Endothelial cell of umbilical vein (primary cell): ENCODE results near the gene CCDC80. TPM values are rescaled to one million over a fixed set of nuclear protein-coding genes. Genes with fewer than 3 reads are reported as not detected.

Experiments used
- BruUV-seq: library from RNA; stranded (reverse); fragments of 400-500 nt; replicated peaks from 2 replicates; lab custom pipeline; 2021; lab: Mats Ljungman, UMichigan
- CTCF ChIA-PET: fragments of 300-600, 350-600 bp; sonication (Branson Sonifier 250); formaldehyde crosslinking; loops from one replicate; lab custom pipeline; 2021; ENCODE audit warnings: antibody characterized with exemption, inconsistent platforms; lab: Charles Lee
- POLR2A ChIA-PET: fragments of 300-600, 350-600 bp; sonication (Branson Sonifier 250); formaldehyde crosslinking; loops from one replicate; lab custom pipeline; 2021; ENCODE audit warnings: antibody characterized with exemption, inconsistent platforms; lab: Charles Lee
- DNase-seq: peaks from one replicate; pipeline ENCODE4 v3.0.0-alpha.2; 2011; ENCODE audit warnings: low read depth, low spot score
- FAIRE-seq: peaks from 2 replicates; lab custom pipeline; 2011; peaks lifted over from hg19 to GRCh38; lab: Jason Lieb, UNC
- H2AFZ ChIP-seq: 2 replicates; pipeline ENCODE4 v1.6.0; 2012; ENCODE audit warnings: low read depth, low read length, control low read depth, inconsistent platforms
- H3K27ac ChIP-seq: 2 replicates; pipeline ENCODE4 v1.5.1; 2011; ENCODE audit warnings: low read depth, mild to moderate bottlenecking, control low read depth, low read length, moderate library complexity; ENCODE audit not compliant: insufficient read depth
- H3K27me3 ChIP-seq, 2 experiments: 2 replicates each; pipeline versions ENCODE4 v1.6.0 to v1.6.1; 2011; ENCODE audit warnings: low read length in 2 of 2, mixed read lengths in 1 of 2; ENCODE audit not compliant: control insufficient read depth in 2 of 2, insufficient read depth in 2 of 2
- H3K36me3 ChIP-seq, 2 experiments: 2 replicates in 1 of 2; 3 replicates in 1 of 2; pipeline ENCODE4 v1.5.1; 2011; ENCODE audit warnings: low read length in 2 of 2, mild to moderate bottlenecking in 1 of 2, moderate library complexity in 1 of 2; ENCODE audit not compliant: control insufficient read depth in 2 of 2, insufficient read depth in 2 of 2; ENCODE audit errors: extremely low read depth in 1 of 2
- H3K4me1 ChIP-seq: 3 replicates; pipeline ENCODE4 v1.5.1; 2011; ENCODE audit warnings: mild to moderate bottlenecking, low read length; ENCODE audit not compliant: control insufficient read depth, insufficient read depth; ENCODE audit errors: extremely low read depth
- H3K4me2 ChIP-seq: 2 replicates; pipeline ENCODE4 v1.6.1; 2011; ENCODE audit warnings: low read length, control low read depth, mixed read lengths; ENCODE audit not compliant: insufficient read depth
- H3K4me3 ChIP-seq, 3 experiments: fragments of 200-600 bp in 1 of 3; sonication (generic), shearing (Covaris generic) in 1 of 3; replicated peaks in 1 of 3; 2 replicates each; pipeline ENCODE4 v1.5.1; 2011 to 2016; ENCODE audit warnings: control low read depth in 3 of 3, low read length in 3 of 3, mild to moderate bottlenecking in 2 of 3, inconsistent platforms in 1 of 3, low read depth in 1 of 3, moderate library complexity in 1 of 3; ENCODE audit not compliant: insufficient read depth in 1 of 3
- H3K79me2 ChIP-seq: 2 replicates; pipeline ENCODE4 v1.6.0; 2012; ENCODE audit warnings: low read length, inconsistent platforms; ENCODE audit not compliant: control insufficient read depth, insufficient read depth
- H3K9ac ChIP-seq: replicated peaks from 2 replicates; pipeline ENCODE3; 2011; ENCODE audit warnings: low read length, control low read depth; ENCODE audit not compliant: insufficient read depth; ENCODE audit errors: extremely low read depth
- H3K9me1 ChIP-seq: replicated peaks from 3 replicates; pipeline ENCODE4 v1.6.0; 2011; ENCODE audit warnings: mild to moderate bottlenecking, low read length; ENCODE audit not compliant: control insufficient read depth, insufficient read depth; ENCODE audit errors: extremely low read depth
- H3K9me3 ChIP-seq: replicated peaks from 2 replicates; pipeline ENCODE4 v1.5.1; 2012; ENCODE audit warnings: low read length, inconsistent platforms; ENCODE audit not compliant: control insufficient read depth, insufficient read depth
- H4K20me1 ChIP-seq: replicated peaks from 2 replicates; pipeline ENCODE3; 2011; ENCODE audit warnings: mild to moderate bottlenecking, low read length; ENCODE audit not compliant: control insufficient read depth, insufficient read depth; ENCODE audit errors: extremely low read depth
- EZH2 ChIP-seq: IDR thresholded peaks from 2 replicates; pipeline ENCODE4 v1.6.1; 2012; ENCODE audit warnings: borderline replicate concordance, low read depth, mild to moderate bottlenecking, moderate library complexity, low read length, inconsistent platforms; ENCODE audit not compliant: severe bottlenecking
- FOS ChIP-seq: IDR thresholded peaks from 2 replicates; pipeline ENCODE4 v1.6.1; 2011; ENCODE audit warnings: mild to moderate bottlenecking, low read length, moderate library complexity, borderline replicate concordance; ENCODE audit not compliant: insufficient read depth
- GATA2 ChIP-seq: IDR thresholded peaks from 2 replicates; pipeline ENCODE4 v1.7.0; 2011; ENCODE audit warnings: low read depth, mild to moderate bottlenecking, moderate library complexity, mixed read lengths, low read length; ENCODE audit not compliant: insufficient read length, insufficient read depth
- JUN ChIP-seq: IDR thresholded peaks from 2 replicates; pipeline ENCODE4 v1.6.1; 2011; ENCODE audit warnings: borderline replicate concordance, low read depth; ENCODE audit not compliant: insufficient read length, insufficient read depth
- MYC ChIP-seq: IDR thresholded peaks from one replicate; pipeline ENCODE4 v1.6.1; 2011; ENCODE audit warnings: mild to moderate bottlenecking, low read depth, low read length
- POLR2A ChIP-seq: IDR thresholded peaks from 2 replicates; pipeline ENCODE4 v1.6.1; 2012; ENCODE audit warnings: low read depth, mild to moderate bottlenecking, control low read depth, low read length
- POLR2AphosphoS5 ChIP-seq: IDR thresholded peaks from 2 replicates; pipeline ENCODE4 v1.6.1; 2012; ENCODE audit warnings: low read depth, mild to moderate bottlenecking, control low read depth, low read length, moderate library complexity; ENCODE audit not compliant: insufficient read depth
- dilution Hi-C: fragments of 300-500 bp; cut with MboI; formaldehyde crosslinking; loops from one replicate; pipeline ENCODE4 v1.15.0; 2019; ENCODE audit warnings: low sequenced_read_pairs; ENCODE audit not compliant: extremely low pct_ligation_motif_present
- intact Hi-C: fragments of 100-400 bp; cut with micrococcal nuclease; formaldehyde crosslinking; loops from one replicate; pipeline ENCODE4 v1.10.0; 2022
- polyA plus RNA-seq, 4 experiments: library from polyadenylated mRNA; depleted of rRNA in 3 of 4; stranded (reverse) in 3 of 4; unstranded in 1 of 4; fragments of >200 nt; gene quantifications; 2 replicates each; pipeline versions ENCODE4 v1.2.1 to v1.2.3, GENCODE V29; 2011 to 2012; ENCODE audit warnings: missing spikeins in 1 of 4
- total RNA-seq: library from RNA; stranded (reverse); gene quantifications from 2 replicates; pipeline ENCODE4 v1.2.3, GENCODE V29; 2021
- TF ChIP-seq, protein P1 (sequence below), 2 donors: IDR thresholded peaks; 1 replicate in 1 of 2; 2 replicates in 1 of 2; pipeline ENCODE4 v1.5.1; 2011; ENCODE audit warnings: low read length in 2 of 2, mild to moderate bottlenecking in 2 of 2, moderate library complexity in 2 of 2, control low read depth in 1 of 2, inconsistent platforms in 1 of 2, low read depth in 1 of 2; ENCODE audit not compliant: insufficient read depth in 1 of 2; ENCODE audit errors: extremely low read depth in 1 of 2
- TF ChIP-seq, protein P2 (sequence below): IDR thresholded peaks from 2 replicates; pipeline ENCODE4 v1.6.1; 2011; ENCODE audit not compliant: insufficient read depth, insufficient read length

CCDC80 gene
- total and polyA plus RNA-seq, 2 donors (not counting 3 experiments of a cell fraction or from before 2014, with no cell fraction given), result 28.4 to 77.2 TPM

DNA sequence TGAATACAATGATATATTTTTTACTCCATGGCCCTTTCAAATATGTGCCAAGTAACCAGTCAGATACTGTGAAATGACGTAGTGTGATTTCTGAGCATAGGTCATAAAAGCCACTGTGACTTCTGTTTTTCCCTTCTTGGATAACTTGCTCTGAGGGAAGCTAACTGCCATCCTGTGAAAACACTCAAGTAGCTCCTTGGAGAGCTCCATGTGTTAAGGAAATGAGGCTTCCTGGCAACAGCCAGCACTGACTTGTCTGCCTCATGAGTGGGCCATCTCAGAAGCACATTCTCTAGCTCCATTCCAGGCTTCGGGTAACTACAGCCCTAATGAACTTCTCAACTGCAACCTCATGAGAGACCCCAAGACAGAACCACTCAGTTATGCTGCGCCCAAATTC, 9.5 kb upstream of the CCDC80 start:
- FAIRE-seq (peak; percentile 84), DNase-seq (peak; percentile 93)
- Histone ChIP-seq H3K79me2 (no peaks in the 10 kb centered on the region), H3K9me1 (no peaks in the 10 kb centered on the region), H3K4me3 (no peak overlapping the region), H3K36me3 (no peaks in the 10 kb centered on the region), H4K20me1 (no peaks in the 10 kb centered on the region), H3K4me2 (no peak overlapping the region), H3K9ac (no peak overlapping the region), H3K9me3 (no peaks in the 10 kb centered on the region), H3K27ac (no peak overlapping the region), H3K27me3 (no peaks in the 10 kb centered on the region), H3K4me1 (no peaks in the 10 kb centered on the region), H2AFZ (peak overlapping the region; percentile 15)
- no peak for TF ChIP-seq GATA2
- no peak for TF ChIP-seq POLR2AphosphoS5
- TF ChIP-seq EZH2, result no peak
- TF ChIP-seq, protein P1, sequence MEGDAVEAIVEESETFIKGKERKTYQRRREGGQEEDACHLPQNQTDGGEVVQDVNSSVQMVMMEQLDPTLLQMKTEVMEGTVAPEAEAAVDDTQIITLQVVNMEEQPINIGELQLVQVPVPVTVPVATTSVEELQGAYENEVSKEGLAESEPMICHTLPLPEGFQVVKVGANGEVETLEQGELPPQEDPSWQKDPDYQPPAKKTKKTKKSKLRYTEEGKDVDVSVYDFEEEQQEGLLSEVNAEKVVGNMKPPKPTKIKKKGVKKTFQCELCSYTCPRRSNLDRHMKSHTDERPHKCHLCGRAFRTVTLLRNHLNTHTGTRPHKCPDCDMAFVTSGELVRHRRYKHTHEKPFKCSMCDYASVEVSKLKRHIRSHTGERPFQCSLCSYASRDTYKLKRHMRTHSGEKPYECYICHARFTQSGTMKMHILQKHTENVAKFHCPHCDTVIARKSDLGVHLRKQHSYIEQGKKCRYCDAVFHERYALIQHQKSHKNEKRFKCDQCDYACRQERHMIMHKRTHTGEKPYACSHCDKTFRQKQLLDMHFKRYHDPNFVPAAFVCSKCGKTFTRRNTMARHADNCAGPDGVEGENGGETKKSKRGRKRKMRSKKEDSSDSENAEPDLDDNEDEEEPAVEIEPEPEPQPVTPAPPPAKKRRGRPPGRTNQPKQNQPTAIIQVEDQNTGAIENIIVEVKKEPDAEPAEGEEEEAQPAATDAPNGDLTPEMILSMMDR (IDR thresholded peaks at IDR 0.05; ENCODE audit: extremely low read depth in 1 of 2, insufficient read depth in 1 of 2, low read depth in 1 of 2, low read length in 2 of 2), result no peak
- no peak for TF ChIP-seq FOS
- no peak for TF ChIP-seq POLR2A
- TF ChIP-seq JUN, result no peak
- TF ChIP-seq MYC, result no peak
- TF ChIP-seq, protein P2, sequence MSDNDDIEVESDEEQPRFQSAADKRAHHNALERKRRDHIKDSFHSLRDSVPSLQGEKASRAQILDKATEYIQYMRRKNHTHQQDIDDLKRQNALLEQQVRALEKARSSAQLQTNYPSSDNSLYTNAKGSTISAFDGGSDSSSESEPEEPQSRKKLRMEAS, result no peak
- POLR2A ChIA-PET, result interaction anchor here (1.0 kb wide), 1 partner anchor 9 kb away, joined by 3 read pairs; no protein-coding TSS in a partner anchor
- BruUV-seq, result no TSS peak
- CTCF ChIA-PET, result interaction anchor here (0.7 to 1.4 kb wide), 9 partner anchors 8 to 637 kb away, joined by 3 to 7 read pairs (median 4); no protein-coding TSS in a partner anchor
- intact Hi-C loops, result no loop called here
- dilution Hi-C loops, result no loop called here
